Endodermal cell (in vitro differentiated cells): Measurements from ENCODE around the gene SLC24A4. TPM values are rescaled to one million over a fixed set of nuclear protein-coding genes. Genes with fewer than 3 reads are reported as not detected.

Source experiments
- DNase-seq: peaks from one replicate; pipeline ENCODE4 v3.0.0-alpha.2; 2017
- H3K27ac ChIP-seq: 2 replicates; pipeline ENCODE4 v1.5.1; 2013; ENCODE audit warnings: mild to moderate bottlenecking, low read depth, low read length, moderate library complexity
- H3K27me3 ChIP-seq: 2 replicates; pipeline ENCODE4 v1.6.1; 2013; ENCODE audit warnings: mild to moderate bottlenecking, low read length, moderate library complexity; ENCODE audit not compliant: insufficient read depth, control insufficient read depth, poor library complexity, severe bottlenecking
- H3K36me3 ChIP-seq: 2 replicates; pipeline ENCODE4 v1.7.0; 2013; ENCODE audit warnings: mild to moderate bottlenecking, low read length, moderate library complexity; ENCODE audit not compliant: control insufficient read depth, insufficient read depth
- H3K4me1 ChIP-seq: one replicate; pipeline ENCODE4 v1.7.0; 2013; ENCODE audit warnings: low read length; ENCODE audit not compliant: control insufficient read depth, insufficient read depth
- H3K4me3 ChIP-seq: 2 replicates; pipeline ENCODE4 v1.5.1; 2013; ENCODE audit warnings: mild to moderate bottlenecking, low read length, moderate library complexity
- H3K9ac ChIP-seq: 2 replicates; pipeline ENCODE4 v1.6.1; 2013; ENCODE audit warnings: mild to moderate bottlenecking, low read length, moderate library complexity; ENCODE audit not compliant: poor library complexity, severe bottlenecking; ENCODE audit errors: extremely low read depth
- H3K9me3 ChIP-seq: 2 replicates; pipeline ENCODE4 v1.6.1; 2013; ENCODE audit warnings: mild to moderate bottlenecking, low read length, moderate library complexity; ENCODE audit not compliant: control insufficient read depth
- H3K27ac Mint-ChIP-seq: 2 replicates; pipeline ENCODE4 v1.8.0; 2020; ENCODE audit warnings: mixed read lengths
- H3K27me3 Mint-ChIP-seq: 2 replicates; pipeline ENCODE4 v1.8.0; 2021; ENCODE audit warnings: mild to moderate bottlenecking, mixed read lengths; ENCODE audit not compliant: insufficient read depth
- H3K36me3 Mint-ChIP-seq: 2 replicates; pipeline ENCODE4 v1.8.0; 2020; ENCODE audit warnings: low read depth, mixed read lengths
- H3K4me1 Mint-ChIP-seq: 2 replicates; pipeline ENCODE4 v1.8.0; 2020; ENCODE audit warnings: mixed read lengths
- H3K4me3 Mint-ChIP-seq: 2 replicates; pipeline ENCODE4 v1.8.0; 2020; ENCODE audit warnings: mild to moderate bottlenecking, moderate library complexity, mixed read lengths
- H3K9me3 Mint-ChIP-seq: 2 replicates; pipeline ENCODE4 v1.8.0; 2020; ENCODE audit warnings: mild to moderate bottlenecking, mixed read lengths
- CTCF ChIP-seq: fragments of 200-600 bp; sonication (generic); conservative IDR thresholded peaks from 2 replicates; pipeline ENCODE4 v1.5.0; 2021; ENCODE audit warnings: antibody characterized with exemption, mild to moderate bottlenecking
- WGBS, 2 experiments: methylation state at CpG; one replicate each; pipeline versions ENCODE4 v1.1.5 to v1.1.7; 2013; ENCODE audit warnings: missing lambda C conversion rate in 2 of 2, mixed read lengths in 1 of 2; ENCODE audit not compliant: insufficient coverage in 1 of 2, insufficient read length in 1 of 2; 5-methylcytosine and 5-hydroxymethylcytosine counted together
- total RNA-seq, 2 donors: library from RNA; stranded (reverse); fragmentation: NEBNext Ultra II Directional in 1 of 2; extraction: Animal tissue kit (Norgen Biotek cat#: 25700) in 1 of 2; gene quantifications; 2 replicates in 1 of 2; 3 replicates in 1 of 2; pipeline ENCODE4 v1.2.1, GENCODE V29; 2021

The SLC24A4 gene
- total RNA-seq, 2 donors from 2014 or later = 0.09 to 0.29 TPM

- WGBS, 2 experiments = 85 to 93% methylated on average over 3 to 4 of the region's 4 CpGs
- H3K27ac Mint-ChIP-seq = no peak overlapping the region
- TF ChIP-seq CTCF = no peak
Measured at GRCh38 chr14:92280554-92281262, 42.3 kb upstream of the SLC24A4 start.

GRCh38 chr14:92282669-92283068, 40.3 kb upstream of the SLC24A4 start:
- Histone ChIP-seq H3K9me3 (no peaks in the 10 kb centered on the region), H3K36me3 (no peaks in the 10 kb centered on the region), H3K27me3 (no peaks in the 10 kb centered on the region), H3K27ac (no peak overlapping the region), H3K4me3 (no peak overlapping the region), H3K4me1 (no peaks in the 10 kb centered on the region), H3K9ac (no peak overlapping the region)
- peaks cover 2% of the 10 kb centered on the region for H3K9me3 Mint-ChIP-seq
- no peaks in the 10 kb centered on the region for H3K27me3 Mint-ChIP-seq
- no peaks in the 10 kb centered on the region for H3K4me1 Mint-ChIP-seq
- DNase-seq = no peak
- TF ChIP-seq CTCF = no peak
- H3K4me3 Mint-ChIP-seq = no peak overlapping the region
- 94 to 100% methylated on average over 1 to 2 of the region's 2 CpGs for WGBS, 2 experiments
- H3K36me3 Mint-ChIP-seq = no peaks in the 10 kb centered on the region
- no peak overlapping the region for H3K27ac Mint-ChIP-seq

More at GRCh38 chr14:92280554-92281262, 42.3 kb upstream of the SLC24A4 start:
- H3K4me1 Mint-ChIP-seq = no peaks in the 10 kb centered on the region
- Histone ChIP-seq H3K27me3 (no peaks in the 10 kb centered on the region), H3K9ac (no peak overlapping the region), H3K36me3 (no peaks in the 10 kb centered on the region), H3K9me3 (no peaks in the 10 kb centered on the region), H3K4me1 (no peaks in the 10 kb centered on the region), H3K4me3 (no peak overlapping the region), H3K27ac (no peak overlapping the region)
- H3K4me3 Mint-ChIP-seq = no peak overlapping the region
- H3K27me3 Mint-ChIP-seq = peaks cover 4% of the 10 kb centered on the region
- no peaks in the 10 kb centered on the region for H3K36me3 Mint-ChIP-seq
- H3K9me3 Mint-ChIP-seq = peaks cover 2% of the 10 kb centered on the region
- no peak for DNase-seq

- Histone ChIP-seq H3K9ac (no peak overlapping the region), H3K27me3 (peaks cover 8% of the 10 kb centered on the region), H3K36me3 (no peaks in the 10 kb centered on the region), H3K27ac (no peak overlapping the region), H3K9me3 (no peaks in the 10 kb centered on the region), H3K4me1 (no peaks in the 10 kb centered on the region), H3K4me3 (no peak overlapping the region)
- DNase-seq = no peak
- peaks cover 4% of the 10 kb centered on the region for H3K27me3 Mint-ChIP-seq
- no peaks in the 10 kb centered on the region for H3K4me1 Mint-ChIP-seq
- H3K27ac Mint-ChIP-seq = no peak overlapping the region
- peaks cover 2% of the 10 kb centered on the region for H3K9me3 Mint-ChIP-seq
- H3K36me3 Mint-ChIP-seq = no peaks in the 10 kb centered on the region
- 90 to 95% methylated on average over 3 of the region's 3 CpGs for WGBS, 2 experiments
- no peak for TF ChIP-seq CTCF
- H3K4me3 Mint-ChIP-seq = no peak overlapping the region
Measured at GRCh38 chr14:92285311-92285710, 37.7 kb upstream of the SLC24A4 start.
